Pulmonary artery endothelial cell (primary cell): Measurements from ENCODE around the gene LRCH2. TPM values are rescaled to one million over a fixed set of nuclear protein-coding genes. Genes with fewer than 3 reads are reported as not detected.

Experiments used
- DNase-seq: peaks from one replicate; pipeline ENCODE4 v3.0.0-alpha.2; 2011; ENCODE audit warnings: low read depth, low spot score
- total RNA-seq: library from RNA; depleted of rRNA; stranded (reverse); fragments of >200 nt; gene quantifications from 2 replicates; pipeline ENCODE4 v1.2.3, GENCODE V29; 2014

LRCH2 gene
- total RNA-seq, 1 donor from 2014 or later, result 3.4 TPM

GRCh38 chrX:115068896-115069295 is 165.0 kb downstream of the LRCH2 start:
- no peak for DNase-seq

- no peak for DNase-seq
Observed at GRCh38 chrX:115067812-115068211, 166.1 kb downstream of the LRCH2 start.

- no peak for DNase-seq
Observed at GRCh38 chrX:115065304-115065703, 168.6 kb downstream of the LRCH2 start.

Other genes with a start within 250 kb of the LRCH2 start
- gene IL13RA2, start 216.5 kb downstream of the LRCH2 start, total RNA-seq, result 0.26 and 0.32 TPM in 2 replicates
- gene RBMXL3, start 44.7 kb downstream of the LRCH2 start, total RNA-seq, result not detected in 2 replicates
- gene LUZP4, start 55.6 kb upstream of the LRCH2 start, total RNA-seq, result not detected in 2 replicates